Measurements from ENCODE around the gene MUS81. TPM values are rescaled to one million over a fixed set of nuclear protein-coding genes. Genes with fewer than 3 reads are reported as not detected.

Gene MUS81
- total RNA-seq, 1 donor from 2014 or later = 114 TPM

DNA sequence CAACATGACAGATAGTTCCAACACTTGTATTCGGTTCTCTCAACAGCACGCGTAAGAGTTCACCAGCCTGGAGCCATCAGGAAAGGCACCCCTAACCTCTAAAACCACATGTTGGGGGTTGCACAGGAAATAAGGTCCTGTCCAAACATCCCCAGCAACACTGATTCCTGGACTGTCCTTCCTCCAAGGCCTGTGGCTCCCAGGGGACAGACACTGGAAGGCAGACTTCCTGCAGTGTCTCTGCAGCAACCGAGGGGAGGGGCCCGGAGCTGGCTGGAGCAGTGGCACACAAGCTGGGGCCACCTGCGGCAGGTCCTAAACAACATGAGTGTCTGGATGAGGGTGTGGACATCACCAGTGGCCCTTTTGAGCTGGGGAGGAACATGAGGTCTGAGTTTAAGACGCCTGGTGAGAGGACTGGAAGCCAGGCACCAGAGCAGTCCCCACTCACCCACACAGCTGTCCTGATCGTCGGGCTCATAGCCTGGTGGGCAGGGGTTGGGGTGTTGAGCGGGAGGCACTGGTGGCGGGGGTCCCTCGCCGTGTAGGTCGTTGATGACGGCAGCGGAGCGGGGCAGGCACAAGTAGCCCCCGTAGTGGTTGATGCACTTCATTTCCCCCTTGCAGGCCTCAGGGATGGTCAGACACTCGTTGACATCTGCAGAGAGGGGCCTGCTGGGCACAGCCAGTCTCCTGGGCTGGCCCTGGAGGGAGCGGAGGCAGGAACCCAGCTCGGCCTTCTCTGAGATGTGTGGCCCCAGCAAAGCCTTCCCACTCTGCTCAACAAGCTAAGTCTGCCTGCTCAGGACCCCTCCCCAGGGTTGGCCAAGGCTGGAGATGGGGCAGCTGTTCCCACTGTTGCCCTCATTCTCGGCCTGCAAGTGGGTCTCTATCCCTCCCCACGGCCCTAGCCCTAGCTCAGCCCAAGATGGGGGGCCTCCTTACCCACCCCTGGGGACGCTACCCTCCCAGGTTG is 10.8 kb downstream of the MUS81 start:
- Mint-ChIP-seq H3K9me3 (ENCODE audit: unreplicated experiment) (peaks cover 9% of the 10 kb centered on the region), H3K27me3 (ENCODE audit: unreplicated experiment) (peaks cover 20% of the 10 kb centered on the region), H3K27ac (ENCODE audit: unreplicated experiment) (peak overlapping the region; percentile 25), H3K4me3 (ENCODE audit: unreplicated experiment) (peak overlapping the region; percentile 52), H3K36me3 (ENCODE audit: unreplicated experiment) (no peaks in the 10 kb centered on the region), H3K4me1 (ENCODE audit: low read depth, unreplicated experiment) (peaks cover 25% of the 10 kb centered on the region)
- no peak for DNase-seq
- TF ChIP-seq, protein P1, sequence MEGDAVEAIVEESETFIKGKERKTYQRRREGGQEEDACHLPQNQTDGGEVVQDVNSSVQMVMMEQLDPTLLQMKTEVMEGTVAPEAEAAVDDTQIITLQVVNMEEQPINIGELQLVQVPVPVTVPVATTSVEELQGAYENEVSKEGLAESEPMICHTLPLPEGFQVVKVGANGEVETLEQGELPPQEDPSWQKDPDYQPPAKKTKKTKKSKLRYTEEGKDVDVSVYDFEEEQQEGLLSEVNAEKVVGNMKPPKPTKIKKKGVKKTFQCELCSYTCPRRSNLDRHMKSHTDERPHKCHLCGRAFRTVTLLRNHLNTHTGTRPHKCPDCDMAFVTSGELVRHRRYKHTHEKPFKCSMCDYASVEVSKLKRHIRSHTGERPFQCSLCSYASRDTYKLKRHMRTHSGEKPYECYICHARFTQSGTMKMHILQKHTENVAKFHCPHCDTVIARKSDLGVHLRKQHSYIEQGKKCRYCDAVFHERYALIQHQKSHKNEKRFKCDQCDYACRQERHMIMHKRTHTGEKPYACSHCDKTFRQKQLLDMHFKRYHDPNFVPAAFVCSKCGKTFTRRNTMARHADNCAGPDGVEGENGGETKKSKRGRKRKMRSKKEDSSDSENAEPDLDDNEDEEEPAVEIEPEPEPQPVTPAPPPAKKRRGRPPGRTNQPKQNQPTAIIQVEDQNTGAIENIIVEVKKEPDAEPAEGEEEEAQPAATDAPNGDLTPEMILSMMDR (IDR thresholded peaks at IDR 0.05; ENCODE audit: partially characterized antibody, unreplicated experiment) = no peak

DNA sequence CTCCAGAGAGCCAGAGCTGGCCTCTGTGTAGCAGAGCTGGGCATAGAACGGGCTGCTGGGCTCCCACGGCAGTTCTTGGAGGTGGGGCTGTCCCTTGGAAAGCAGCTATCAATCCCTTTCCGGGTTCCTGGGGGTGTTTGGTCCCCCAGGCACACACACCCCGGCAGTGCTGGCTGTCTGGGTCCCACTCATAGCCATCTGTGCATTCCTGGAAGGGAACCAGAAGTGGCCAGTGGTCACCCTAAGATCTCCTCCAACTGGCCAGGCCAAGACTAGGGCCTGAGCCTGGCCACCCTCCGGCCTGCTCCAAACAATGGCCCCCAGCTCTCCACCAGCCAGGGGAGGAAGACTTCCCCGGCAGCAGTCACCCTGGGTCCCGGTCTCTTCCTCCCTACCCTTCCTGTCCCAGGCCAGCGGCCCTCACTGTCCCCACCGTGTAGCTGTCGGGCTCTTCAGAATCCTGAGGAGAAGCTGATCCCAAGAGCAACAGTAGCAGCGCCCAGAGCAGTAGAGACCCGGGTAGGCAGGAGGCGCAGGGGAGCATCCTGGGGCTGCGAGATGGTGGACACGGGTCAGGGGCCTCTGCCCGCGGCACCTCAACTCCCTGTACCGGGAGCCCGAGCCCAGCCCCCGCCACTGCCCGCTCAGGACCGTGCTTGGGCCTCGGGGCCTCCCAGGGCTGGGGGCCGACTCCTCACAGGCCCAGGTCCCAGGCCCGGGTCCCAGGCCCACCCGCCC is 11.7 kb downstream of the MUS81 start:
- TF ChIP-seq, protein P1 (IDR thresholded peaks at IDR 0.05; ENCODE audit: partially characterized antibody, unreplicated experiment) = no peak
- H3K27ac Mint-ChIP-seq (ENCODE audit: unreplicated experiment) = no peak overlapping the region
- DNase-seq = no peak
- H3K4me3 Mint-ChIP-seq (ENCODE audit: unreplicated experiment) = peak overlapping the region; percentile 61
- H3K36me3 Mint-ChIP-seq (ENCODE audit: unreplicated experiment) = no peaks in the 10 kb centered on the region
- H3K9me3 Mint-ChIP-seq (ENCODE audit: unreplicated experiment) = peaks cover 12% of the 10 kb centered on the region
- peaks cover 20% of the 10 kb centered on the region for H3K27me3 Mint-ChIP-seq (ENCODE audit: unreplicated experiment)
- H3K4me1 Mint-ChIP-seq (ENCODE audit: low read depth, unreplicated experiment) = peaks cover 24% of the 10 kb centered on the region

DNA sequence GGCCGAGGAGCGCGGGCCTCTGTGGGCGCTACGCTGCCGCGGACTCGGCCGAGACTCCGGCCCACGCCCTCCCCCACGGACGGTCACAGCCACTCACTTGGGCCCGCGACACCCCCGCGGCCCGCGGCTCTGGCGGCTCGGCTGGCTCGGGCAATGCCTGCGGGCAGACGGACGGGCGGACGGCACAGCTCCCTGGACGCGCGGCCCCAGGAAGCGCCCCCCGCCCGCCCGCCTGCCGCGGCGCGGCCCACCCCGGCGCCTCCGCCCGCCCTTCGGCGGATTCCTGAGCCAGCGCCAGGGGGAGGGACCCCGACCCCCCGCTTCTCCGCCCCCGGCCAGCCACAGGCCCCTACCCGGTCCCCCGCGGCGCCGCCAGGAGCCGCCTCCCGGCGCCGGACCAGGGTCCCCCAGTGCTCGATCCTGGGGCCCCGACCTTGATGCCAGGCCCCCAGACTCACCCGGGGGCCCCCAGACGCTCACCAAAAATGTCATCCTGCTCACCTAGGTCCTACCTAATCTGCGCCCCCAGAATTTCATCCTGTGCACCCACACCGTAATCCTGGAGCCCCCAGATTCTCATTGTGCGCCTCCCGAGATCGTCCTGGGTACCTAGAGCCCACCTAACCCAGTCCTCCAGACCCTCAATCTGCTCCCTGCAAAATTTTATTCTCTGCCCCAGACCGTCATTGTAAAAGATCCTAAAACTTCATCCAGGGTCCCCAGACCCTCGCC is 12.5 kb downstream of the MUS81 start, which contains the start of gene EFEMP2:
Gene EFEMP2, minus strand, starts transcription at position 215 of the 732 bp plus-strand sequence. CDS start 446 bp downstream, outside the sequence.
- Mint-ChIP-seq H3K27me3 (ENCODE audit: unreplicated experiment) (peaks cover 16% of the 10 kb centered on the region), H3K36me3 (ENCODE audit: unreplicated experiment) (no peaks in the 10 kb centered on the region), H3K27ac (ENCODE audit: unreplicated experiment) (peak within 1 kb of the TSS; percentile 62), H3K4me1 (ENCODE audit: low read depth, unreplicated experiment) (peaks cover 19% of the 10 kb centered on the region), H3K4me3 (ENCODE audit: unreplicated experiment) (peak within 1 kb of the TSS; percentile 98), H3K9me3 (ENCODE audit: unreplicated experiment) (peaks cover 12% of the 10 kb centered on the region)
- TF ChIP-seq, protein P1 (IDR thresholded peaks at IDR 0.05; ENCODE audit: partially characterized antibody, unreplicated experiment) = no peak
- DNase-seq = no peak

DNA sequence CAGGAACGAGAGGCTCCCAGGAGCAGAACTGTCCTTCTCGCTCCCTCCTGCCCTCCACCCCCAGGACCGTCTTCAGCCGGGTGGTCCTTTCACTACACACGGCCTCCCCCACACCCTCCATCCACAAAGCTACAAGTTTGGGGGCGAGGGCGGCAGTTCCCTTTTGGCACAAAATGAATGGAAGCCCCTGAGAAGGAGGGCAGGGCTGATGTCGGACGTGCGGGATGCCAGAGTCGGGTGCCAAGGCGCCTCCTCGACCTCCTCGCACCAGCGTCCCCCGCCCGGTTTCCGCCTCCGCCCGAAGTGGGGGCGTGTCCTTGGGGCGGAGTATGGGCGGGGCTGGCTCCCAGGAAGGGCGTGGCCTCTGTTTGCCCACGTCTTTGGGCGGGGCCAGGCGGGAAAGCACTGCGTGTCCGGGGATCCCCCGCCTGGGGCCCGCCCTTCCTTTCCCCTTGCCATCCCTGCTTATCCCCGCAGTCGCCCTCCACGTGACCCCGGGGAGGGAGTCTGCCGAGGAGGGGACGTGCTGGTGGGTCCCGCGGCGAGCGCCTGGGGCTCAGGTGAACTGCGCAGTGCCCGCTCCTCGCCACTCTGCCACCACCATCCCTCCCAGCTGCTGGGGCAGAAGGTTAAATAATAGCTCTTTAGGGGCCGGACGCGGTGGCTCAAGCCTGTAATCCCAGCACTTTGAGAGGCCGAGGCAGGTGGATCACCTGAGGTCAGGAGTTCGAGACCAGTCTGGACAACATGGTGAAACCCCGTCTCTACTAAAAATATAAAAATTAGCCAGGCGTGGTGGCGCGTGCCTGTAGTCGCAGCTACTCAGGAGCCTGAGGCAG is 13.3 kb downstream of the MUS81 start:
- DNase-seq = peak; percentile 96
- TF ChIP-seq, protein P1 (IDR thresholded peaks at IDR 0.05; ENCODE audit: partially characterized antibody, unreplicated experiment) = no peak
- Mint-ChIP-seq H3K4me1 (ENCODE audit: low read depth, unreplicated experiment) (peaks cover 19% of the 10 kb centered on the region), H3K36me3 (ENCODE audit: unreplicated experiment) (no peaks in the 10 kb centered on the region), H3K9me3 (ENCODE audit: unreplicated experiment) (peaks cover 12% of the 10 kb centered on the region), H3K27me3 (ENCODE audit: unreplicated experiment) (peaks cover 17% of the 10 kb centered on the region), H3K4me3 (ENCODE audit: unreplicated experiment) (peak overlapping the region; percentile 98), H3K27ac (ENCODE audit: unreplicated experiment) (peak overlapping the region; percentile 62)

Data from glutamatergic neuron (in vitro differentiated cells).